Ovary (tissue), 9 donors: Measurements from ENCODE around the gene NUB1. TPM values are rescaled to one million over a fixed set of nuclear protein-coding genes. Genes with fewer than 3 reads are reported as not detected.

Experiments used
- DNase-seq, 5 donors: peaks; one replicate each; pipeline ENCODE4 v3.0.0-alpha.2; 2019 to 2020
- H3K27ac ChIP-seq, 2 donors: fragments of 200-600 bp; one replicate each; pipeline versions ENCODE4 v1.5.1 to v1.8.0; 2019 to 2022
- H3K27me3 ChIP-seq: fragments of 200-600 bp; one replicate; pipeline ENCODE4 v1.8.0; 2022
- H3K36me3 ChIP-seq: fragments of 200-600 bp; sonication (generic); one replicate; pipeline ENCODE4 v1.5.1; 2019
- H3K4me1 ChIP-seq: one replicate; pipeline ENCODE4 v1.8.1; 2013; ENCODE audit warnings: mild to moderate bottlenecking, moderate library complexity; ENCODE audit not compliant: insufficient read depth
- H3K4me3 ChIP-seq: fragments of 200-600 bp; sonication (generic); one replicate; pipeline ENCODE4 v1.5.1; 2017
- H3K9me3 ChIP-seq, 2 donors: fragments of 200-600 bp in 1 of 2; sonication (generic) in 1 of 2; one replicate each; pipeline versions ENCODE4 v1.5.1 to v1.8.1; 2013 to 2019; ENCODE audit warnings: mild to moderate bottlenecking in 1 of 2, moderate library complexity in 1 of 2
- EP300 ChIP-seq: sonication (generic); formaldehyde crosslinking; IDR thresholded peaks from one replicate; pipeline ENCODE4 v1.6.1; 2017; ENCODE audit warnings: antibody characterized with exemption
- POLR2A ChIP-seq: fragments of 450-650 bp; IDR thresholded peaks from one replicate; pipeline ENCODE4 v1.6.1; 2017; ENCODE audit warnings: antibody characterized with exemption, mild to moderate bottlenecking, moderate library complexity
- WGBS, 3 donors: extraction: QIAGEN DNeasy Blood & Tissue Kit in 1 of 3; methylation state at CpG; one replicate each; pipeline versions ENCODE4 v1.1.5 to v1.1.7; 2013 to 2017; 5-methylcytosine and 5-hydroxymethylcytosine counted together
- intact Hi-C, 4 donors: fragments of 100-400 bp; cut with DNase I; formaldehyde crosslinking; loops; one replicate each; pipeline versions ENCODE4 v1.11.0 to v1.15.1; 2022 to 2023
- polyA plus RNA-seq, 2 donors: library from polyadenylated mRNA; stranded (reverse); fragments of 200-250 nt in 1 of 2; fragments of 350-450 nt in 1 of 2; fragmentation: Illumina TruSeq in 1 of 2; extraction: RNeasy Lipid Tissue Mini Kit (QIAGEN cat#74804) in 1 of 2; gene quantifications; one replicate each; pipeline ENCODE4 v1.2.3, GENCODE V29; 2013 to 2014
- total RNA-seq, 7 donors: library from RNA; depleted of rRNA in 2 of 7; stranded (reverse); fragments of >200 nt in 2 of 7; fragmentation: NEBNext Ultra II Directional in 3 of 7; extraction: Animal tissue kit (Norgen Biotek cat#: 25700) in 3 of 7; gene quantifications; one replicate each; pipeline versions ENCODE4 v1.1.0 to v1.2.4, GENCODE V29; 2016 to 2023
- TF ChIP-seq, protein P1 (sequence below), 3 donors: fragments of 450-650 bp in 2 of 3; fragments of 200-600 bp in 1 of 3; IDR thresholded peaks; one replicate each; pipeline versions ENCODE4 v1.5.1 to v1.8.0; 2016 to 2022; ENCODE audit warnings: antibody characterized with exemption in 3 of 3, mild to moderate bottlenecking in 1 of 3
- donor health status: DM: no; HTN: no; CAD: no; lungs with moderate emphysema.
- donor health status: DM: no; HTN: no; CAD: no.
- donor health status: Bipolar disorder and iron deficiency.
- donor health status: DM: yes; HTN: yes; CAD: no.
- donor health status: DM: no; HTN: no; CAD: no.
- donor health status: DM: yes; HTN: yes; CAD: no.

Gene NUB1
- total and polyA plus RNA-seq, 9 donors, result 33.8 to 162 (median 45.6) TPM

DNA sequence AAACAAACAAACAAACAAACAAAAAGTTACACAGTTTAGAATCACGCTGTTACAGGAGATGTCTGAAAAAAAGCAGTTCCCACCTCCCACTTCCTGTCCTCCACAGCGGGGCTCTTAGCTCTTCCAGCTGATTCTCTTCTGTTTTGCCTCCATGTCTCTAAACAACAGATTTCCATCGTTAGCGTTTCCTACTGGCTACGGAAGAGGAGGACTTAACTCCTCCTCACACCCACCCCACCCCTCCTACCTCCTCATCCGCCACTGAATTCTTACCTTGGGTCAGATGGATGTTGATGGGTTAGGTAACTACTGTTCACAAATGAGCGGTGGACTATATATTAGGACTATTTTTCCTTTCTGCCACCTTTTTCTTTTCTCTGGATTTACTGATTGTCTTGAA, 36.8 kb upstream of the NUB1 start:
- TF ChIP-seq, protein P1, sequence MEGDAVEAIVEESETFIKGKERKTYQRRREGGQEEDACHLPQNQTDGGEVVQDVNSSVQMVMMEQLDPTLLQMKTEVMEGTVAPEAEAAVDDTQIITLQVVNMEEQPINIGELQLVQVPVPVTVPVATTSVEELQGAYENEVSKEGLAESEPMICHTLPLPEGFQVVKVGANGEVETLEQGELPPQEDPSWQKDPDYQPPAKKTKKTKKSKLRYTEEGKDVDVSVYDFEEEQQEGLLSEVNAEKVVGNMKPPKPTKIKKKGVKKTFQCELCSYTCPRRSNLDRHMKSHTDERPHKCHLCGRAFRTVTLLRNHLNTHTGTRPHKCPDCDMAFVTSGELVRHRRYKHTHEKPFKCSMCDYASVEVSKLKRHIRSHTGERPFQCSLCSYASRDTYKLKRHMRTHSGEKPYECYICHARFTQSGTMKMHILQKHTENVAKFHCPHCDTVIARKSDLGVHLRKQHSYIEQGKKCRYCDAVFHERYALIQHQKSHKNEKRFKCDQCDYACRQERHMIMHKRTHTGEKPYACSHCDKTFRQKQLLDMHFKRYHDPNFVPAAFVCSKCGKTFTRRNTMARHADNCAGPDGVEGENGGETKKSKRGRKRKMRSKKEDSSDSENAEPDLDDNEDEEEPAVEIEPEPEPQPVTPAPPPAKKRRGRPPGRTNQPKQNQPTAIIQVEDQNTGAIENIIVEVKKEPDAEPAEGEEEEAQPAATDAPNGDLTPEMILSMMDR (IDR thresholded peaks at IDR 0.05), result no peak
- no peak for TF ChIP-seq EP300
- no peak for TF ChIP-seq POLR2A
- 2 to 10% (median 5%) methylated on average over 7 of the region's 7 CpGs for WGBS, 3 donors
- intact Hi-C loops, result loop anchor here in 3 of 4 donors (5.0 to 10.0 kb wide), 5 partner anchors 53 to 183 kb away; partner anchors contain the start of gene SMARCD3 (in 2 of the 3)

GRCh38 chr7:151306374-151306773, 35.2 kb upstream of the NUB1 start:
- H3K27me3 ChIP-seq, result no peaks in the 10 kb centered on the region
- H3K4me3 ChIP-seq, result no peak overlapping the region
- no peaks in the 10 kb centered on the region for H3K36me3 ChIP-seq
- DNase-seq, result no peak
- H3K27ac ChIP-seq, result no peak overlapping the region
- TF ChIP-seq EP300 (no peak), POLR2A (no peak)
- TF ChIP-seq, protein P1 (IDR thresholded peaks at IDR 0.05), result no peak
- intact Hi-C loops, result loop anchor here in 1 of 4 donors (10.0 kb wide), 1 partner anchor 172 kb away; no protein-coding TSS in a partner anchor
- H3K4me1 ChIP-seq, result peaks cover 1% of the 10 kb centered on the region
- 84 to 89% (median 85%) methylated on average over 8 of the region's 8 CpGs for WGBS, 3 donors
- peaks cover 0 to under 1% of the 10 kb centered on the region in 2 donors for H3K9me3 ChIP-seq

More for the DNA sequence above, 36.8 kb upstream of the NUB1 start:
- Histone ChIP-seq H3K36me3 (no peaks in the 10 kb centered on the region), H3K4me3 (no peak overlapping the region), H3K27me3 (no peaks in the 10 kb centered on the region), H3K4me1 (peaks cover 1% of the 10 kb centered on the region), H3K9me3 (no peaks in the 10 kb centered on the region), H3K27ac (no peak overlapping the region)
- DNase-seq, result no peak

GRCh38 chr7:151306860-151307259, 34.8 kb upstream of the NUB1 start:
- H3K27me3 ChIP-seq, result no peaks in the 10 kb centered on the region
- TF ChIP-seq POLR2A (no peak), EP300 (no peak)
- TF ChIP-seq, protein P1 (IDR thresholded peaks at IDR 0.05), result no peak

DNA sequence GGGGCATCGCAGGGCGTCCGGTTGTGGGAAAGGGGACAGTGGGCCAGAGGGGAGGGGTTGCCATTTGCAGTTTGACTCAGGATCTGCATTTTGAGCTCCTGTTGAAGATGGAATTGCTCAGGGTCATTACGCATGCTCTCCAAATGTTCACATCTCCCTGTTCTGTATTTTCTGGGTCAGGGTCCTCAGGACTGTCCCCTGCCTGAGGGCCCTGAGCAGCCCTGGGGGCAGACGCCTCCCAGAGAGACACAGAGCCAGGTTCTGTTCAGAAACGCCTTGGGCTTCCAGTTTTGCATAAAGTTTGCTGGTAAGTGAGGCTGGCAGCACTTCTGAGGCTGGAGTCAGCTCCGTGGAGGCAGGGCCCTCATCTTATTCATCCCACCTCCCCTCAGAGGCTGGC, 34.1 kb upstream of the NUB1 start:
- 79 to 90% (median 86%) methylated on average over 7 of the region's 7 CpGs for WGBS, 3 donors
- Histone ChIP-seq H3K36me3 (no peaks in the 10 kb centered on the region), H3K27ac (no peak overlapping the region), H3K4me3 (no peak overlapping the region), H3K4me1 (peaks cover 1% of the 10 kb centered on the region), H3K27me3 (no peaks in the 10 kb centered on the region), H3K9me3 (peaks cover 0 to 3% of the 10 kb centered on the region in 2 donors)
- TF ChIP-seq POLR2A (no peak), EP300 (no peak)
- TF ChIP-seq, protein P1 (IDR thresholded peaks at IDR 0.05), result no peak
- DNase-seq, result no peak
- intact Hi-C loops, result loop anchor here in 1 of 4 donors (10.0 kb wide), 1 partner anchor 173 kb away; no protein-coding TSS in a partner anchor

More at GRCh38 chr7:151306860-151307259, 34.8 kb upstream of the NUB1 start:
- H3K27ac ChIP-seq, result no peak overlapping the region
- H3K4me3 ChIP-seq, result no peak overlapping the region
- intact Hi-C loops, result loop anchor here in 1 of 4 donors (10.0 kb wide), 1 partner anchor 172 kb away; no protein-coding TSS in a partner anchor
- 78 to 88% (median 81%) methylated on average over 3 of the region's 3 CpGs for WGBS, 3 donors
- H3K36me3 ChIP-seq, result no peaks in the 10 kb centered on the region
- H3K4me1 ChIP-seq, result peaks cover 1% of the 10 kb centered on the region
- no peak for DNase-seq
- H3K9me3 ChIP-seq, result peaks cover 0 to 3% of the 10 kb centered on the region in 2 donors
